Loucy (cell line): ENCODE results near the gene LPAR3.

Source experiments
- H2AFZ ChIP-seq: fragments of 200-600 bp; sonication (generic); 2 replicates; pipeline ENCODE4 v1.6.0; 2016; ENCODE audit warnings: antibody characterized with exemption, mild to moderate bottlenecking, low read length, moderate library complexity
- H3F3A ChIP-seq: fragments of 200-600 bp; 2 replicates; pipeline ENCODE4 v1.6.0; 2016; ENCODE audit warnings: antibody characterized with exemption, low read depth, mild to moderate bottlenecking
- H3K27me3 ChIP-seq: fragments of 200-600 bp; sonication (generic); 2 replicates; pipeline ENCODE4 v1.6.1; 2014; ENCODE audit warnings: low read length, mild to moderate bottlenecking; ENCODE audit not compliant: insufficient read depth, poor library complexity, severe bottlenecking
- H3K36me3 ChIP-seq: fragments of 200-600 bp; sonication (generic); 2 replicates; pipeline ENCODE4 v1.6.1; 2016; ENCODE audit warnings: low read length; ENCODE audit not compliant: insufficient read depth
- H3K4me1 ChIP-seq: fragments of 200-600 bp; sonication (generic); 2 replicates; pipeline ENCODE4 v1.5.1; 2014; ENCODE audit warnings: low read length, mild to moderate bottlenecking; ENCODE audit not compliant: insufficient read depth, poor library complexity, severe bottlenecking
- H3K4me2 ChIP-seq: fragments of 200-600 bp; sonication (generic); 2 replicates; pipeline ENCODE4 v1.6.0; 2014; ENCODE audit warnings: antibody characterized with exemption, low read length, low read depth, mild to moderate bottlenecking; ENCODE audit not compliant: poor library complexity, severe bottlenecking
- H3K4me3 ChIP-seq: fragments of 200-600 bp; sonication (generic); 2 replicates; pipeline ENCODE4 v1.5.1; 2014; ENCODE audit warnings: low read length, mild to moderate bottlenecking, mixed read lengths; ENCODE audit not compliant: poor library complexity, severe bottlenecking
- H3K79me2 ChIP-seq: fragments of 200-600 bp; sonication (generic); 2 replicates; pipeline ENCODE4 v1.6.1; 2014; ENCODE audit warnings: low read length; ENCODE audit not compliant: insufficient read depth
- H3K9ac ChIP-seq: fragments of 200-600 bp; sonication (generic); 2 replicates; pipeline ENCODE4 v1.6.0; 2014; ENCODE audit warnings: mild to moderate bottlenecking, low read depth, low read length, moderate library complexity; ENCODE audit not compliant: poor library complexity, severe bottlenecking
- H3K9me2 ChIP-seq: fragments of 200-600 bp; sonication (generic); replicated peaks from 2 replicates; pipeline ENCODE4 v1.6.1; 2016; ENCODE audit warnings: low read depth, low read length, mixed read lengths
- H3K9me3 ChIP-seq: fragments of 200-600 bp; sonication (generic); 2 replicates; pipeline ENCODE4 v1.6.1; 2014; ENCODE audit warnings: mild to moderate bottlenecking, antibody characterized with exemption, low read length, low read depth; ENCODE audit not compliant: insufficient read depth
- H4K20me1 ChIP-seq: fragments of 200-600 bp; sonication (generic); 2 replicates; pipeline ENCODE4 v1.6.0; 2014; ENCODE audit warnings: antibody characterized with exemption, low read length, mild to moderate bottlenecking; ENCODE audit not compliant: insufficient read depth, poor library complexity, severe bottlenecking
- EZH2phosphoT487 ChIP-seq: fragments of 200-600 bp; IDR thresholded peaks from 2 replicates; pipeline ENCODE4 v1.6.1; 2018; ENCODE audit warnings: antibody characterized with exemption, mild to moderate bottlenecking, moderate library complexity, borderline replicate concordance
- TF ChIP-seq, protein P1 (sequence below): fragments of 200-600 bp; sonication (generic); conservative IDR thresholded peaks from 2 replicates; pipeline ENCODE4 v1.5.1; 2014; ENCODE audit warnings: mild to moderate bottlenecking, antibody characterized with exemption, low read length

LPAR3 gene

DNA sequence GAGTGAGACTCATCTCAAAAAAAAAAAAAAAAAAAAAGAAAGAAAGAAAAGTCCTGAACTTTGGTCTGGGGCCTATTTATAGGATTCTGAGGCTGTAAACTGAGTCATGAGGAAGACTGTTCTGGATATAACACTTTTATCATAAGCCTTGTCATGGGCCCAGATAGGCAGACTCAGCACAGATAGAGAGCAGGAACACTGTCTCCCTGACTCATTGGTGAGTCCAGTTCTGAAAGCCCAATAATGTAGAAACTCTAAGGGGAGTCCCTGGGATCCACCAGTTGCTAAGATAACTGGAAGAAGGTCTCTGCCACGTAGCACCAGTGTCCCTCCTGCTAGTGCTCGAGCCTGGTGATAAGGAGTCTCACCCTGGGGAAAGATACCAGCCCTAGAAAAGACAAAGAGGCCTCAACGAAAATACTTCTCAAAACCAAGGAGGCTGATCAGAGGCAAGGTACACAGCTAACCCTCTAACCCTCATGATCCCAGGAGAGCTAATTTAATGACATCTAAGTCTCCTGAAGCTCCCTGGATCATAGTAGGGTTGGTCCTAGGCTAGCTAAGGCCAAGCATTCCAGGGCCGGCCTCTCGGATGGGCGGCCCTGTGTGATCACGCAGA, 43.5 kb downstream of the LPAR3 start:
- H3K4me3 ChIP-seq, result no peak overlapping the region
- no peaks in the 10 kb centered on the region for H3K9me2 ChIP-seq
- H3K36me3 ChIP-seq, result no peaks in the 10 kb centered on the region
- no peaks in the 10 kb centered on the region for H3F3A ChIP-seq
- H3K4me2 ChIP-seq, result no peak overlapping the region
- H3K27me3 ChIP-seq, result no peaks in the 10 kb centered on the region
- H2AFZ ChIP-seq, result 0 out of 2 replicates have a peak overlapping the region, but pooled peaks have one; percentile 29
- TF ChIP-seq, protein P1, sequence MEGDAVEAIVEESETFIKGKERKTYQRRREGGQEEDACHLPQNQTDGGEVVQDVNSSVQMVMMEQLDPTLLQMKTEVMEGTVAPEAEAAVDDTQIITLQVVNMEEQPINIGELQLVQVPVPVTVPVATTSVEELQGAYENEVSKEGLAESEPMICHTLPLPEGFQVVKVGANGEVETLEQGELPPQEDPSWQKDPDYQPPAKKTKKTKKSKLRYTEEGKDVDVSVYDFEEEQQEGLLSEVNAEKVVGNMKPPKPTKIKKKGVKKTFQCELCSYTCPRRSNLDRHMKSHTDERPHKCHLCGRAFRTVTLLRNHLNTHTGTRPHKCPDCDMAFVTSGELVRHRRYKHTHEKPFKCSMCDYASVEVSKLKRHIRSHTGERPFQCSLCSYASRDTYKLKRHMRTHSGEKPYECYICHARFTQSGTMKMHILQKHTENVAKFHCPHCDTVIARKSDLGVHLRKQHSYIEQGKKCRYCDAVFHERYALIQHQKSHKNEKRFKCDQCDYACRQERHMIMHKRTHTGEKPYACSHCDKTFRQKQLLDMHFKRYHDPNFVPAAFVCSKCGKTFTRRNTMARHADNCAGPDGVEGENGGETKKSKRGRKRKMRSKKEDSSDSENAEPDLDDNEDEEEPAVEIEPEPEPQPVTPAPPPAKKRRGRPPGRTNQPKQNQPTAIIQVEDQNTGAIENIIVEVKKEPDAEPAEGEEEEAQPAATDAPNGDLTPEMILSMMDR, result no peak
- no peak for TF ChIP-seq EZH2phosphoT487
- H3K4me1 ChIP-seq, result peaks cover 23% of the 10 kb centered on the region
- no peak overlapping the region for H3K9ac ChIP-seq
- no peaks in the 10 kb centered on the region for H3K79me2 ChIP-seq
- no peaks in the 10 kb centered on the region for H3K9me3 ChIP-seq
- H4K20me1 ChIP-seq, result no peaks in the 10 kb centered on the region

DNA sequence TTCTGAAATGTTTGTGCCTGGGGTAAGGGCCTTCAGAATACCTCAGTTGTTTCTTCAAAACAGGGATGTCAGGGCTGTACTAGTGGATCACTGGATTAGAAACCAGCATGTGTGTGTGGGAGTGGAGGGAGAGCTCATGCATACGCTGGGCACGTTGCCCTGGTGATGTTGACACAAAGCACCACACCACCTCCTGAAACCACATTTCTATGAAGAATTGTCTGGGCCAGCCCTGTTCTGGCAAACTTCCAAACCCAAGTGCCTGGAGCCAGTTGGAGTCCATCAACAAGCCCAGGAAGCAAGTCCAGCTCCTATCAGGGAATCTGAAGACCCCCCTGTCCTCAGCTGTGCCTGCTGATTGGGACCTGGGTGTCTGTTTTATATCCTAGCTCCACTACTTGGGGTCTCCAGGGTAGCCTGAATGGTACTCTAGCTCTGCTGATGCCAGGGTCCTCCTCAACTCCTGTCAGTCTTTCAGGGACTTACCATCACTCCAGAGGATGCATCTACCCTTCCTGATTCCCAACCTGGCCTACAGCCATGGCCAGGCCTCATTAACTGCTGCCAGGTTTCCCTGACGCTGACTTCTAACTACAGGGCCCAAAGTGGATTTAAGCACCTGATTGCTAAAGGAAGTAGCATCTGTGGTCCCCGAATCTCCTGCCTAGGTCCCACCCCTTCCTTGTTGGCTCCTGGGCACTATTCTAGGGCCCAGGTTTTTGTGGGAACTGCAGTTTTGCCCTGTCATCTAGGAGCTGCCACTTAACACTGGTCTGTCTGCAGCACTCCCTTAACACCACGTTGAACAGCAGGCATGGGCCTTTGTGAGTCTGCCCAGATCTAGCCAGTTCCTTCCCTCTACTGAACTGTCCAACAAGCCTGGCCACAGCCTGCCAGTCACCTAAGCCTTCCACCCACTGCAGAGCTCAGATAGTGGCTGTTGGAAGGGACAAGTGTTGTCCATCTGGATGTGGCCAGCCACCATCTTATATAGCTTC, 45.5 kb downstream of the LPAR3 start:
- Histone ChIP-seq H3K36me3 (no peaks in the 10 kb centered on the region), H4K20me1 (no peaks in the 10 kb centered on the region), H3K4me2 (no peak overlapping the region), H3K4me1 (peaks cover 10% of the 10 kb centered on the region), H3F3A (no peaks in the 10 kb centered on the region), H3K79me2 (no peaks in the 10 kb centered on the region), H3K9me3 (no peaks in the 10 kb centered on the region), H3K27me3 (no peaks in the 10 kb centered on the region), H3K9ac (no peak overlapping the region), H2AFZ (peak overlapping the region; percentile 64; the same call in 1 of the 2 replicates), H3K4me3 (no peak overlapping the region), H3K9me2 (no peaks in the 10 kb centered on the region)
- TF ChIP-seq, protein P1, result no peak
- TF ChIP-seq EZH2phosphoT487, result no peak

GRCh38 chr1:84846387-84846786, 46.6 kb downstream of the LPAR3 start:
- Histone ChIP-seq H3K27me3 (no peaks in the 10 kb centered on the region), H3K79me2 (no peaks in the 10 kb centered on the region), H3K36me3 (no peaks in the 10 kb centered on the region), H3K4me1 (peaks cover 10% of the 10 kb centered on the region), H3K9ac (no peak overlapping the region), H3K9me3 (no peaks in the 10 kb centered on the region), H3K4me3 (no peak overlapping the region), H2AFZ (no peak overlapping the region), H3K9me2 (no peaks in the 10 kb centered on the region), H3K4me2 (no peak overlapping the region), H4K20me1 (no peaks in the 10 kb centered on the region), H3F3A (no peaks in the 10 kb centered on the region)
- TF ChIP-seq, protein P1, result no peak
- no peak for TF ChIP-seq EZH2phosphoT487
